GM19238 (cell line): ENCODE data around the gene LAMC3.

ENCODE experiments used
- DNase-seq: peaks from one replicate; pipeline ENCODE4 v3.0.0; 2011; ENCODE audit warnings: low spot score; ENCODE audit not compliant: insufficient read length

LAMC3 gene

GRCh38 chr9:131072107-131072870 is 63.3 kb downstream of the LAMC3 start:
- DNase-seq: no peak

GRCh38 chr9:131072871-131073237 is 63.9 kb downstream of the LAMC3 start:
- DNase-seq: no peak

DNA sequence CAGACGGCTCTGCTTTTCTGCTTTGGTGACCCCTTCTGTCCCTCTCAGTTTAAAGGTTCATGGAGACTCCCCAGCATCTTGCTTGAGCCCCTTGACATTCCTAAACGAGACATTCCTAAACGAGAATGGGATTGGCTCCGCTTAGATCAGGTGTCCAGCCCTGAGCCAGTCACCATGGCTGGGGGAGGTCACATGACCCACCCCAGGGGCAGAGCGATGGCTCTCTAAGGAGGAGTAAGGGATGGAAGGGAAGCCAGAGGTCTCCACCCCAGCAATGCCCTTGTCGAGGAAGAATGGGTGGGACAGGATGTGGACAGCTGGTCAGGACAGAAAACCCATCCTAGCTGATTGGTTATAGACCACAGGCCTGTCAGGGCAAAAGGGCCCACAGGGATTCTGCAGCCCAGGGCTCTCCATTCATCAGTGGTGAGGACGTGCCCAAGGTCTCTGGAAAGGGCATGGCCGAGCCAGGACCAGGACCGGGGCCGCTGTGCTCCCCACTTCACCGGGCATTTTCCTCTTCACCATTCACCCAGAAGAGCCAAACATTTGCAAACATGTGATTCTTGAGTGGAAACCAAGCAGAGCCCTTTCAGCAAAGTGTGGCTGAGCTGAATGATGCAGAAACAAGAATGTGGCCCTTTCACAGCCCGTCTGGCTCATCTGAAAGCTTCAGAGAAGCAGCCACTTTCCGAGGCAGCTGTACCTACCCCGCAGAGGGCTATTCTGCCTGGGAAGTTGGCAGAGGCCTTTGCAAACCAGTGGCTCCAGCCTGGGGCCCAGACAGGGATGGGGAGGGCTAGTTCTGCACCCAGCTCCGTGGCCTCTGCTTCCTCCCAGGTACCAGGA is 67.6 kb downstream of the LAMC3 start:
- DNase-seq: no peak

DNA sequence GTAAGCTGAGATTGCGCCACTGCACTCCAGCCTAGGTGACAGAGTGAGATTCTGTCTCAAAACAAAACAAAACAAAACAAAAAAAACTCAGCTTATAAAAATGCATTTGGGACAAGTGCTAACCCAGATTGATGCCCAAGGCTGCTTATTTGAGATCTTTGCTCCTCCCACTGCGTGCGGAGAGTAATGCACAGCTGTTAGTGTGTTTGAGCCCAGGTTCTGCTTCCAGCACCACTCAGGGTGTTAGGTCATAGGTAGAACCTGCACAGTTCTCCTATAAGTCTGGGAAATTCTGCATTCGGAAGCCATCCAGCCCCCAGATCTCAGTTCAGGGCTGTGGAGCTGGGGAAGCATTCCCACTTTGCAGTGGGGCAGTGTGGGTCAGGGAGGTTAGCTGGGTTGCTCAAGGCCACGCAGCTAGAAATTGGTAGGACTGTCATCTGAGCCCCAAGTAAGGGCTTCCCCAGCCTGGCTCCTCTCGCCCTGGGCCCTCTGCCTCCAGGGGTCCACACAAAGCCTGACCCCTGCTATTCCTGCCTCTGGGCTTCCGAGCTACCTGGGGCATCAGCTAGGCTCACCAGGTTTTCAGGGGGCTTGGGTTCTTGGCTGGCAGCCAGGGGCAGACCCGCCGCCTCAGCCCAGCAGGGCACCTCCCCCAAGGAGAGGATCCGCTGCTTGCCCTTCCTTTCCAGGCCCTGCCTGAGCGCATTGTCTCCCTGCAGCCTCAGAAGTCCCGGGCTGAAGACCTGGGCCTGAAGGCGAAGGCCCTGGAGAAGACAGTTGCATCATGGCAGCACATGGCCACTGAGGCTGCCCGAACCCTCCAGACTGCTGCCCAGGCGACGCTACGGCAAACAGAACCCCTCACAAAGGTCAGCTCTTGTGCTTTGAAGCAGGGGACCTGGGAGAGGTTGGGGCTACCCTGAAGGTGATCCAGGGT is 69.7 kb downstream of the LAMC3 start:
- no peak for DNase-seq

DNA sequence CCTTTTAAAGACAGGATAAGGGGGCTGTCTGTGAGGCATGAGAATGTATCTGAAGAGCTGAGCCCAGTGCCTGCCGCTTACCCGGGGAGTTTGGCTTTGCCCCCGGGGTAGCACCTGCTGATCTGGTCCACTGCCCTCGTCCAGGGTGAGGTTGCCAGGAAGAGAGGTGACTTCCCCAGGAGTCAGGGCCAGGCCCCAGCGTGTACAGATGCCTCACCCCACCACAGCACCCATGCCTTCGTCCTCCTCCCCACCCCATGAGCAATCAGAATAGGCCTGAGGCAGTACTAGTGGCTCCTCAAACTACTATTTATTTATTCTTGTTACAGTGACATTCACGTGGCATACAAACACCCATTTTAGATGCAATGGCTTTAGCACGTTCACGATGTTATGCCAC is 71.6 kb downstream of the LAMC3 start:
- no peak for DNase-seq

DNA sequence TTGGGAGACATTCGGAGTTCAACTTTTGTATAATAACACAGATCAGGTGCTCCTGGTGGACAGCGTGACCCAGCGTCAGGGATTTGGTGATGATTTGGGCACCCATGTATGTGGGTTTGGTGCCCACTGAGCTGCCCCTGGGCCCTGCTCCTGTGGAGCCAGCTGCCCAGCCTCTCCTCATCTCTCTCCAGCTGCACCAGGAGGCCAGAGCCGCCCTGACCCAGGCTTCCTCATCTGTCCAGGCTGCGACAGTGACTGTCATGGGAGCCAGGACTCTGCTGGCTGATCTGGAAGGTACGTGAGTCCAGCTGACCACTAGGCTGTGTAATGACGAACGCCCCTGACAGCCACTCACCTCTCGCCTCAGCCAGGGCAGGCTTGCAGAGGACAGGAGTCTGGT is 72.9 kb downstream of the LAMC3 start:
- DNase-seq: no peak

DNA sequence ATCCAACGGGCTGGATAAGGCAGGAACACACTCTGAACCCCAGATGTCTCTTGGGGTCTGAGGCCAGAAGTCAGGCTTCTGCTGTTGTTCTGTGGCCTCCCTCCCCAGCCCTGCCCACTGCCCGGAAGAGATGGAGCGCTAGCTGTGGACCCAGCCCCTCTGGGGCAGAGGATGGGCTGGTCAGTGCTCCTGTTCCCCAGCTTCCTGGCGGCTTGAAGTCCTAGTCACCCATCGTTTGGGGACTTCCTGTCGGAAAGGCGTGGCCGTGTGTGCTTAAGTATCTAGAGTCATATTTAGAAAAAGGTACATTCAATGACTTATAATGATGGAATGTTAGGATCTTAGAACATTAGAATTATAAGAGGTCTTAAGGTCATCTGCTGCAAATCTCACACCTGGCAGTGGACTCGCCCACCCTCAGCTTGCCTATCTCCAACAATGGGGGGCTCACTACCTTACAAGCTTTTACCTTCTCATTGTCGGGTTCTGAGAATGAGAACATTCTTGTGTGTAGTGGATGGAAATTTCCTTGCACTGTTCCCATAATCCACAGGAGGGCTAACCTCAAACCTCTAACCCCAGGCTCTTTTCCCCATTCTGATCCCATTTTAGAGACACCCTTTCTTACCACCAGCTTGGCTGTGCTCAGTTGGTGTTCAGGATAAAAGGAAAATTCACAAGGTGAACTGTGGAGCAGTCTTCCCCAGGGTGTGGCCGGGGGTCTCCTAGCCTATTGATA is 74.0 kb downstream of the LAMC3 start:
- no peak for DNase-seq

DNA sequence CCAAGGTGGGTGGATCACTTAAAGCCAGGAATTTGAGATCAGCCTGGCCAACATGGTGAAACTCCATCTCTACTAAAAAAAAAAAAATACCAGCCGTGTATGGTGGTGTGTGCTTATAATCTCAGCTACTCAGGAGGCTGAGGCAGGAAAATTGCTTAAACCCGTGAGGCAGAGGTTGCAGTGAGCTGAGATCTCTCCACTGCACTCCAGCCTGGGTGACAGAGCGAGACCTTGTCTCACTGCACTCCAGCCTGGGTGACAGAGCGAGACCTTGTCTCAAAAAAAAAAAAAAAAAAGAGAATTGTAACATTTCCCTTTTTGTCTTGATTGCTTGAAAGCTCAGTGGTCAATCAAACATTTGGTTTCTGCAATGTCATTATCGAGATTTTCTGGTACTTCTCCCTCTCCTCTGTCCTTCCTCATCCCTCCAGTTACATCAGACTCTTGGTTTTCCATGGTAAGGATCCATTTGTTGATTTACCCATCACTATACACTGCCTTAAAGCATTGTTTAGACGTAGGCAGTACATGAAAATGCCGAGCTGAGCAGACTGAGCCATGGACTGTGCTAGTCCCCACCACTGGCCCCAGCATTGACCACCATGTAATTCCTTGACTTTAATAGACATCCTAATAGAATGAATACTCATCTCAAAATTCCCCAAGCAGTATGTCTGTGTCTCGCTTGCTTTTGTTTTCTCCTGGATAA is 75.8 kb downstream of the LAMC3 start:
- DNase-seq: no peak

- no peak for DNase-seq
Observed at GRCh38 chr9:131085370-131086122, 76.6 kb downstream of the LAMC3 start.

DNA sequence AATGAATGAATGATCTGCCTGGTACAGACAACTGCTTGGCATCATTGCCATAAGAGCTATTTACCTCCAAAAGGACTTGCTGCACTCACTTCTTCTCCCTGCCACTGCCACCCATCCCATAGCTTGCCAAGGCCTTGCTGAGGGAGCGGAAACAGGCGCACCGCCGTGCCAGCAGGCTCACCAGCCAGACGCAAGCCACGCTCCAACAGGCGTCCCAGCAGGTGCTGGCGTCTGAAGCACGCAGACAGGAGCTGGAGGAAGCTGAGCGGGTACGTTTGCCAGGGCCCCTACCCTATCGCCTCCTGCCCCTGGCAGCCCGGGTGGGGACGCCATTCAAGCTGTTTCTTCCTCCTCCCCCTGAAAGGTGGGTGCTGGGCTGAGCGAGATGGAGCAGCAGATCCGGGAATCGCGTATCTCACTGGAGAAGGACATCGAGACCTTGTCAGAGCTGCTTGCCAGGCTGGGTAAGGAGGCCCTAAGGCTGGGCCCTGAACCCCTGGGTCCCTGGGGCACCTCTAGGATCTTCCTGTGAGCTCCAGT is 78.5 kb downstream of the LAMC3 start:
- no peak for DNase-seq

DNA sequence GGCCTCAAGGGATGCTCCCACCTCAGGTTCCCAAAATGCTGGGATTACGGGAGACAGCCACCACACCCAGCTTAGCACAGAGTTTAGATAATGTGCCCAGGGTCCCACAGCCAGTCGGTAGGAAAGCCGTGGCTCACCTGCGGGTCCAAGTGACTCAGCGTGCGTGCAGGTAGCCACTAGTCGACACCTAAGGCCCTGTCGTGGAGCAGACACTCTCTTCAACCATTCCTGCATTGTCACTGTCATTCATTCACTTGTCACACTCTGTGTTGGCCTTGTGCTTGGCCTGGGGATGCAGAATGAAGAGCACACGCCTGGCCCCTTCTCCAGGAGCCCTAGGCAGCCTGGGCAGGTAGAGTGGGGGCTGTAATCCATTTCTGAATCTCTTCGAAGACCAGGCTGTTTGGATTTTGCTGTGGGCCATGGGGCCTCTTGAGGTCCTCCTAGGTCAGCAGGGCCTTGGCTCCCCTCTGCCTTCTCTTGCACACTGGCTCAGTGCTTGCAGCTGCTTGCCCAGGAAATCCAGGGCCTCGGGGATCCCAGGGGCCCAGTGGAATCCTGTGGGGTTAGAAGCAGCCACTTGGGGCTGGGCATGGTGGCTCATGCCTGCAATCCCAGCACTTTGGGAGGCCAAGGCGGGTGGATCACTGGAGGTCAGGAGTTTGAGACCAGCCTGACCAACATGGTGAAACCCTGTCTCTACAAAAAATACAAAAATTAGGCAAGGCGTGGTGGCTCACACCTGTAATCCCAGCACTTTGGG is 81.2 kb downstream of the LAMC3 start:
- DNase-seq: no peak

DNA sequence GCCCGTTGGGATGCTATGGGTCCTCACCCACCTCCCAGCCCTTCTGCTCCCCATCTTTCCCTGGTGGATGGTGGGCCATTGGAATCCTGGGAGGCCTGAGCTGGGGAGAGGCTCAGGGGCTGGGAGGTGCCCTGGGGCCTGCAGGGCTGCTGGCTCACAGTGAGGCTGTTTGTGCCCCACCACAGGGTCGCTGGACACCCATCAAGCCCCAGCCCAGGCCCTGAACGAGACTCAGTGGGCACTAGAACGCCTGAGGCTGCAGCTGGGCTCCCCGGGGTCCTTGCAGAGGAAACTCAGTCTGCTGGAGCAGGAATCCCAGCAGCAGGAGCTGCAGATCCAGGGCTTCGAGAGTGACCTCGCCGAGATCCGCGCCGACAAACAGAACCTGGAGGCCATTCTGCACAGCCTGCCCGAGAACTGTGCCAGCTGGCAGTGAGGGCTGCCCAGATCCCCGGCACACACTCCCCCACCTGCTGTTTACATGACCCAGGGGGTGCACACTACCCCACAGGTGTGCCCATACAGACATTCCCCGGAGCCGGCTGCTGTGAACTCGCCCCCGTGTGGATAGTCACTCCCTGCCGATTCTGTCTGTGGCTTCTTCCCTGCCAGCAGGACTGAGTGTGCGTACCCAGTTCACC is 82.5 kb downstream of the LAMC3 start:
- no peak for DNase-seq

DNA sequence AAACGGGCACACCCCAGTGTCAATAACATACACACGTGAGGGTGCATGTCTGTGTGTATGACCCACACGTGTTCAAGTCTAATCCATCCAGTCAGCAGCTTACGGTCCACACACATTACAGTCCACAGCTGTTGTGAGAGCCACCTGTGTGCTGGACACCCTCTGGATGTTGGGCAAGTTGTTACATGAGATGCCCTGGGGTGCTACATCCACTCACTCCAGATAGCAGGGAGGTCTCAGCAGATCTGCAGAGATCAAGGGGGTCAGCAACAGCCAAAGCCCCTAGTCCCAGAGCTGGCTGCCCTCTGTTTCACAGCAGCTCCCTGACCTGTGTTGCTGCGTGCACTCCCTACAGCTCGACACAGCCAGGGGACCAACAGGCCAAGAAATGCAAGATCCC is 83.1 kb downstream of the LAMC3 start:
- no peak for DNase-seq

DNA sequence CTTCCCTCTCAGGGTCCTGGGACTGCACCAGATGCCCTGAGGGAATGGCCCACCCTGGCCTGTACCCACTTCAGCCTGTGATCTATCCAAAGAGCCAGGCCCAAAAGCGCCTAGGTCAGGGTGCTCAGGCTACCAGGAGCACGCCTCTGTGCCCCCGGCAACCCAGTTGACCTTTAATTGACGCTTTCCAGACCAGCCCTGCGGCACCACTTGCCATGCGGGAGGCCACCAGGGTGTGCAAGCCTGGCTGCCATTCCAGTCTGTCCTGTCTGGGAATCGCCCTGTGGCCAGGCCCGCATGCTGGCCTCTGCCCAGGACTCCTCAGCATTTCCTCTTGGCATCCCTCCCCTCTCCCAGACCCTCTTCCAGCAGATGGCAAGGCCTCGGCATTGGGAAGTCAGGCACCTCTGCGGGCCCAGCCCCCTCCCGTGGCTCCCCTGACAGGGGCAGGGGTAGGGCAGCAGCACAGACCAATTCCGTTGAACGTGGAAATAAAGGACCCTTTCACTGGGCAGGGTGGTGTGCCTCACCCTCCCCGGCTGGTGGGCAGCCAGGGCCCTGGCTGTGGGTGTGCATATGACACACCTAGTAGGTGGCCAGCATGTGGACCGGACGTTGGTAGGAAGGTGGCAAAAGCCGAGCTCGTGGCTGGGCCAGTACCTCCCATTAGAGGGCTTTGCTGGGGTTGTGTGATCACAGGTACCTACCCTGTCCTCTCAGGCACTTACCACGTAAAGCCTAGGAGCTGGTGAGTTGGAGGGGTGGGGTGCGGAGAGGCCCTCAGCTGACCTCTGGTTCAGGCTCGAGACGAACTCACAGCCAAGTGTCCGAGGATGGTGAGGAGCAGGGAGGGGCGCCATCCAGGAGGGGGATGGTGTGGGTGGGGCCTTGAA is 83.8 kb downstream of the LAMC3 start:
- DNase-seq: no peak

DNA sequence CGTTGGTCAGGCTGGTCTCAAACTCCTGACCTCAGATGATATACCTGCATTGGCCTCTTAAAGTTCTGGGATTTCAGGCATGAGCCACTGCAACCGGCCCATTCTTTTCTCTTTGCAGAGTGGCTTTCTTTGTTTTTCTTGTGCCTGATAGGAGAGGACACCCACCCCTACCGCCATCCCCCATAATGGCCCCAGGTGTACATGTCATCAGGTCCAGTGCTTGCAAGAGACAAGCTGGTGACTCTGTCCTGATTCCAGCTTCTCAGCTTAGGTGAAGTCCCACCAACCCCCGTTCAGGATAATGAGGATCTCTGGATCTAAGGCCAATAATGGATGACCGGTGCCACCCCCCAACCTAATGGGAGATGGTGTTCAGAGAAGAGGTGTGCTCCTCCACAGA is 85.0 kb downstream of the LAMC3 start:
- DNase-seq: no peak

DNA sequence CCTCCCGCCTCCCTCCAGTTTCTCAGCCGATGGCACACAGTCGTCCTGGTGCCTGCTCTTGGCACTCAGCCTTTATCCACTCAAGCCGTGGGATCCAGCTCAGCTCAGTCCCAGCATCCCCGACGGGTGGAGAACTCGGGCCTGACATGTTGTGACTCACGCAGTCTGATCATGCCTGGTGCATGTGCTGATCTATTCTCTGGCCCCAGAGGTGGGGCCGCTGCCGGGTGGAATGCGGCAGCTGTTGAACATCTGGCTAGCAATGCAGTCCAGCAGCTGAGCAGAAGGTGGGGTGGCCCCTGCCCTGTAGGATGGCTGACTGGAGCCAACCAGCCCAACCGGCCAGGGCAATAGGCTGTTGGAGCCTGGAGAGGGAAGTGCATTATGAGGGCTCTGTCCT is 85.6 kb downstream of the LAMC3 start:
- no peak for DNase-seq

DNA sequence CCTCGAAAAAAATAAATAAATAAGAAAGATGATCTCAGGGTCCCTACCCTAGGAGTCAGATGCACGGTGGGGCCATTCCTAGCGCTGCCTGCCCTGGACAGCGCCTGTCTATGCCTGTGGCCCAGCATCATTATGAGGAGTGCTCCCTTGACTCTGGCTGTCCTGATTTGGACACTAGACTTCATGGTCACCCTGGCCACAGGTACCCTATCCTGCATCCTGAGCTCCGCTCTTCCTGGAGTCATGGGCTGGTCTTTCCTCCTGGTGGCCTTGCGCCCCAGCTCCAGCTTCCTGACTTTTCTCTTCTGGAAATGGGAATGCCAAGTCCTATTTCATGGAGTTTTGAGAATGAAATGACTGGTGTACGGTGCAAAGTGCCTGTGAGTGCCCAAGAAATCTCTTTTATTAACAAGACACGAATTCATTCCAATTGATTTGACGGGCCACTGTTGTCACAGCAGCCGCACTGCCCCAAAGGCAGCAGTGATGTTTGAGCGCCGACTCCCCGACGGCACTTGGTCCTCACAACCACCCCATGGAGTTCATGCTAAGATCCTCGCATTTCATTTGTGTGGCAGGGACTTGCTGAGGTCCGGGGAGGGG is 86.8 kb downstream of the LAMC3 start:
- DNase-seq: no peak
